Brain microvascular endothelial cell (primary cell): Measurements from ENCODE around the gene ATG12.

Source experiments
- DNase-seq: peaks from one replicate; pipeline ENCODE4 v3.0.0-alpha.2; 2020
- H3K27ac ChIP-seq: fragments of 250-450 bp; sonication (Bioruptor Pico); 2 replicates; pipeline ENCODE4 v1.5.1; 2020; ENCODE audit warnings: mild to moderate bottlenecking, moderate library complexity
- H3K27me3 ChIP-seq: fragments of 250-450 bp; sonication (Bioruptor Pico); replicated peaks from 2 replicates; pipeline ENCODE4 v1.5.1; 2020; ENCODE audit warnings: mild to moderate bottlenecking
- H3K36me3 ChIP-seq: fragments of 250-450 bp; sonication (Bioruptor Pico); replicated peaks from 2 replicates; pipeline ENCODE4 v1.5.1; 2020; ENCODE audit warnings: mild to moderate bottlenecking
- H3K4me3 ChIP-seq: 2 replicates; pipeline ENCODE4 v1.5.1; 2011; ENCODE audit warnings: low read depth, mild to moderate bottlenecking, control low read depth, low read length, moderate library complexity
- CTCF ChIP-seq: IDR thresholded peaks from 2 replicates; pipeline ENCODE4 v1.5.1; 2011; ENCODE audit warnings: low read depth, mild to moderate bottlenecking, moderate library complexity, low read length, control low read depth, inconsistent platforms; ENCODE audit errors: missing control alignments
- in situ Hi-C: cut with HindIII; loops from 2 replicates; pipeline ENCODE4 v1.10.0; 2017; ENCODE audit warnings: low sequenced_read_pairs, low pct_ligation_motif_present

ATG12 gene

GRCh38 chr5:115816226-115817081 is 24.9 kb downstream of the ATG12 start, which contains the start of gene CDO1:
Gene CDO1, minus strand, starts transcription at chr5:115816659. Its CDS starts 262 bp downstream, at chr5:115816397.
- H3K27me3 ChIP-seq = no peaks in the 10 kb centered on the region
- H3K27ac ChIP-seq = peak within 1 kb of the TSS; percentile 76
- DNase-seq = peak; percentile 60
- in situ Hi-C loops = no loop called here
- peak within 1 kb of the TSS; percentile 73 for H3K4me3 ChIP-seq
- no peaks in the 10 kb centered on the region for H3K36me3 ChIP-seq
- no peak for TF ChIP-seq CTCF

- no peak for DNase-seq
- in situ Hi-C loops = no loop called here
- H3K36me3 ChIP-seq = no peaks in the 10 kb centered on the region
- TF ChIP-seq CTCF = no peak
- H3K27me3 ChIP-seq = no peaks in the 10 kb centered on the region
- H3K4me3 ChIP-seq = peak overlapping the region; percentile 73
- no peak overlapping the region for H3K27ac ChIP-seq
Observed at GRCh38 chr5:115815693-115816225, 25.6 kb downstream of the ATG12 start.

- no peaks in the 10 kb centered on the region for H3K27me3 ChIP-seq
- H3K36me3 ChIP-seq = no peaks in the 10 kb centered on the region
- DNase-seq = no peak
- no peak for TF ChIP-seq CTCF
- no peak overlapping the region for H3K27ac ChIP-seq
- in situ Hi-C loops = no loop called here
- peak overlapping the region; percentile 73 for H3K4me3 ChIP-seq
Observed at GRCh38 chr5:115815006-115815692, 26.2 kb downstream of the ATG12 start.

- Histone ChIP-seq H3K27ac (no peak overlapping the region), H3K27me3 (no peaks in the 10 kb centered on the region), H3K4me3 (no peak overlapping the region), H3K36me3 (no peaks in the 10 kb centered on the region)
- in situ Hi-C loops = no loop called here
- no peak for DNase-seq
- TF ChIP-seq CTCF = no peak
Observed at GRCh38 chr5:115813719-115814118, 27.6 kb downstream of the ATG12 start.

- TF ChIP-seq CTCF = no peak
- Histone ChIP-seq H3K4me3 (no peak overlapping the region), H3K36me3 (no peaks in the 10 kb centered on the region), H3K27ac (no peak overlapping the region), H3K27me3 (no peaks in the 10 kb centered on the region)
- no peak for DNase-seq
- in situ Hi-C loops = no loop called here
Observed at GRCh38 chr5:115812372-115812771, 29.0 kb downstream of the ATG12 start.
